Esophagus muscularis mucosa (tissue), 4 donors: ENCODE results near the gene WDR13. TPM values are rescaled to one million over a fixed set of nuclear protein-coding genes. Genes with fewer than 3 reads are reported as not detected.
A peak's percentile ranks its signal among the peaks of the same experiment; 100 is the strongest.

ENCODE experiments used
- DNase-seq: peaks from one replicate; pipeline ENCODE4 v3.0.0-alpha.2; 2017; ENCODE audit errors: extremely low spot score
- H3K27ac ChIP-seq, 4 donors: fragments of 200-600 bp; sonication (generic); replicated peaks in 1 of 4; 1 replicate in 3 of 4; 2 replicates in 1 of 4; pipeline ENCODE4 v1.5.1; 2016 to 2019; ENCODE audit warnings: mild to moderate bottlenecking in 1 of 4
- H3K27me3 ChIP-seq, 4 donors: fragments of 200-600 bp; sonication (generic); one replicate each; pipeline versions ENCODE4 v1.5.1 to v1.6.0; 2016 to 2019
- H3K36me3 ChIP-seq, 4 donors: fragments of 200-600 bp; sonication (generic); one replicate each; pipeline ENCODE4 v1.5.1; 2016 to 2019
- H3K4me1 ChIP-seq, 4 donors: fragments of 200-600 bp; sonication (generic); one replicate each; pipeline ENCODE4 v1.5.1; 2016 to 2019
- H3K4me3 ChIP-seq, 4 donors: fragments of 200-600 bp; sonication (generic); 1 replicate in 2 of 4; 2 replicates in 2 of 4; pipeline ENCODE4 v1.5.1; 2016 to 2019; ENCODE audit warnings: mild to moderate bottlenecking in 4 of 4, moderate library complexity in 1 of 4
- H3K9me3 ChIP-seq, 4 donors: fragments of 200-600 bp; sonication (generic); 1 replicate in 3 of 4; 2 replicates in 1 of 4; pipeline ENCODE4 v1.5.1; 2016 to 2019
- EP300 ChIP-seq: sonication (generic); formaldehyde crosslinking; IDR thresholded peaks from one replicate; pipeline ENCODE4 v1.6.1; 2017; ENCODE audit warnings: antibody characterized with exemption
- POLR2A ChIP-seq: fragments of 450-650 bp; IDR thresholded peaks from one replicate; pipeline ENCODE4 v1.6.1; 2017; ENCODE audit warnings: antibody characterized with exemption, moderate library complexity, mild to moderate bottlenecking, low read depth
- POLR2AphosphoS5 ChIP-seq, 2 donors: sonication (generic); formaldehyde crosslinking; IDR thresholded peaks; one replicate each; pipeline ENCODE4 v1.6.1; 2017; ENCODE audit warnings: antibody characterized with exemption in 2 of 2
- WGBS: methylation state at CpG from one replicate; pipeline ENCODE4 v1.1.5; 2018; 5-methylcytosine and 5-hydroxymethylcytosine counted together
- intact Hi-C: fragments of 100-400 bp; cut with DNase I; formaldehyde crosslinking; loops from one replicate; pipeline ENCODE4 v1.15.1; 2023
- total RNA-seq, 4 donors: library from RNA; depleted of rRNA; stranded (reverse); fragments of >200 nt; gene quantifications; one replicate each; pipeline versions ENCODE4 v1.1.0 to v1.2.1, GENCODE V29; 2016
- TF ChIP-seq, protein P1 (sequence below), 3 experiments: fragments of 200-600 bp in 2 of 3; fragments of 450-650 bp in 1 of 3; sonication (generic) in 2 of 3; IDR thresholded peaks; one replicate each; pipeline ENCODE4 v1.5.1; 2017 to 2019; ENCODE audit warnings: antibody characterized with exemption in 3 of 3, mild to moderate bottlenecking in 2 of 3, moderate library complexity in 1 of 3

WDR13 gene
- total RNA-seq, 4 donors from 2014 or later, result 123 to 166 (median 152) TPM

DNA sequence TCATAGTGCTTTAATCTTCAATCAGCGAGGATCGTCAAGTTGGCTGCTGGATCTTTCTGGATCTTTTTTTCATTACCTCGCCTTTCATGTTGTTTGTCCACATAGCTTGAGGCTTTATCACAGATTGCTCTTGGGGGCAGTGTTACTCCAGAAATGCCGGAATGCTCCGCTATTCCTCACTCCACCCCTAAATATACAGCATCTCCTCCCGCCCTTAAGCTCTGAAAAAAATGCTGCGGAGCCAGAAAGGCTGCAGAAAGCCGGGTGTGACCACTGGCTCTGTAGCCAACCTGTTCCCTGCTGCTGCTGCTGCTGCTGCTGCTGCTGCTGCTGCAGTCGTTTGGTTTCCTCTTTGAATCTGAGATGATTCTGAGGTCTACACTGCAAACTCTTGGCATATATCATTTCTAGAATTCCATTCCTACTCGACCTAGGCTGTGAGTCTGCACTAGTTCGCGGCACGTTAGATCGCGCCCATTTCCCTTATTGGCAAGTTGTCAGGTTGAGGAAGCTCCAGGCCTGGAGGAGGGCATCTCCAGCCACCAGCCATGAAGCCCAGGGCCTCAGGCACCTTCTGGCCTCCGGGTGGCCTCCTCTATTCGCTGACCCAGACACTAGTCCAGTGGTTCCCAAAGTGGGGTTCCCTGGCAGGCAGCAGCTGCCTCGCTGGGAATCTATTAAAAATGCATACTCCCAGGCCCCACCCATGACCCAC is 34.2 kb downstream of the WDR13 start:
- Histone ChIP-seq H3K4me3 (peak overlapping the region in 1 of 4 donors; percentile 21), H3K9me3 (no peaks in the 10 kb centered on the region), H3K4me1 (peaks cover 0 to 8% (median 6%) of the 10 kb centered on the region in 4 donors), H3K36me3 (no peaks in the 10 kb centered on the region), H3K27ac (no peak overlapping the region), H3K27me3 (no peaks in the 10 kb centered on the region)
- DNase-seq, result peak; percentile 91
- TF ChIP-seq POLR2A (no peak), EP300 (no peak), POLR2AphosphoS5 (IDR thresholded peaks at IDR 0.05) (peak; percentile 42 to 57)
- TF ChIP-seq, protein P1, sequence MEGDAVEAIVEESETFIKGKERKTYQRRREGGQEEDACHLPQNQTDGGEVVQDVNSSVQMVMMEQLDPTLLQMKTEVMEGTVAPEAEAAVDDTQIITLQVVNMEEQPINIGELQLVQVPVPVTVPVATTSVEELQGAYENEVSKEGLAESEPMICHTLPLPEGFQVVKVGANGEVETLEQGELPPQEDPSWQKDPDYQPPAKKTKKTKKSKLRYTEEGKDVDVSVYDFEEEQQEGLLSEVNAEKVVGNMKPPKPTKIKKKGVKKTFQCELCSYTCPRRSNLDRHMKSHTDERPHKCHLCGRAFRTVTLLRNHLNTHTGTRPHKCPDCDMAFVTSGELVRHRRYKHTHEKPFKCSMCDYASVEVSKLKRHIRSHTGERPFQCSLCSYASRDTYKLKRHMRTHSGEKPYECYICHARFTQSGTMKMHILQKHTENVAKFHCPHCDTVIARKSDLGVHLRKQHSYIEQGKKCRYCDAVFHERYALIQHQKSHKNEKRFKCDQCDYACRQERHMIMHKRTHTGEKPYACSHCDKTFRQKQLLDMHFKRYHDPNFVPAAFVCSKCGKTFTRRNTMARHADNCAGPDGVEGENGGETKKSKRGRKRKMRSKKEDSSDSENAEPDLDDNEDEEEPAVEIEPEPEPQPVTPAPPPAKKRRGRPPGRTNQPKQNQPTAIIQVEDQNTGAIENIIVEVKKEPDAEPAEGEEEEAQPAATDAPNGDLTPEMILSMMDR (IDR thresholded peaks at IDR 0.05), result peak; percentile 32 to 48 (median 44)
- WGBS, result 50% methylated on average over 16 of the region's 18 CpGs
- intact Hi-C loops, result no loop called here

DNA sequence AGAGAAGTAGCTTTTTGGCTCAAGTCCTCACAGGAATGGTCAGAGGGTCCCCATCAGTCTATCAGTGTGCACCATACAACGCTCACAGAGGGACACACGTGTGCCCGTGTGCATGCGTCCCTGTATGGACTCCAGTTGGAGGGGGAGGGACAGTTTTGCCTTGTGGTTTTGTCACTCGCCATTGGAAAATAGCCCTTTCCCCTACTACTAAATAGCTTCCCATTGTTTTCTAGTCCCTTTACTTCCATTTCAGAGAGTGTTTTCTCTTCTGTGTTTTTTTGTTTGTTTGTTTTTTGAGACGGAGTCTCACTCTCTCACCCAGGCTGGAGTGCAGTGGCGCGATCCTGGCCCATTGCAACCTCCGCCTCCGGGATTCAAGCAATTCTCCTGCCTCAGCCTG is 34.9 kb downstream of the WDR13 start:
- 81% methylated on average over 10 of the region's 10 CpGs for WGBS
- Histone ChIP-seq H3K36me3 (no peaks in the 10 kb centered on the region), H3K27ac (no peak overlapping the region), H3K9me3 (no peaks in the 10 kb centered on the region), H3K4me3 (no peak overlapping the region), H3K27me3 (no peaks in the 10 kb centered on the region), H3K4me1 (peaks cover 0 to 8% (median 6%) of the 10 kb centered on the region in 4 donors)
- TF ChIP-seq EP300 (no peak), POLR2AphosphoS5 (IDR thresholded peaks at IDR 0.05) (no peak), POLR2A (no peak)
- TF ChIP-seq, protein P1 (IDR thresholded peaks at IDR 0.05), result no peak
- DNase-seq, result no peak
- intact Hi-C loops, result no loop called here

DNA sequence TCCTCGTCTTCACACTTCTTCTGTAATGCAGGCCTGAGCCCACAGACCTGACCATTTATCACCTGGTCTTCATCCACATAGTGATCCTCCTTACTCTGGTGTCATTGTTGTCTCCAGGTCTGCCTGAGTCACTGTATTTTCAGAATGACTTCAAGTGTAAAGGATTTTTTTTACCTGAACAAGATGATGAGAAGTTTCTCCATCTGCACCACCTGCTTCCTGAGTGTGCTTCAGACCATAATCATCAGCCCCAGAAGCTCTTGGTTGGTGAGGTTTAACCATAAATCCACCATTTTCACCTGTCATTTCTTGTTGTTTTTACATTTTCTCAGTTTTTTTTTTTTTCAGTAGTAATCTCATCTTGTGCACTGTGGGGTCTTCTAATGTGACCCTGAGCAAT is 39.0 kb downstream of the WDR13 start:
- H3K36me3 ChIP-seq, result no peaks in the 10 kb centered on the region
- intact Hi-C loops, result no loop called here
- no peaks in the 10 kb centered on the region for H3K9me3 ChIP-seq
- no peak for DNase-seq
- no peak overlapping the region for H3K27ac ChIP-seq
- WGBS, result 67% methylated on average over 1 of the region's 1 CpG
- no peak overlapping the region for H3K4me3 ChIP-seq
- TF ChIP-seq POLR2AphosphoS5 (IDR thresholded peaks at IDR 0.05) (no peak), EP300 (no peak), POLR2A (no peak)
- TF ChIP-seq, protein P1 (IDR thresholded peaks at IDR 0.05), result no peak
- peaks cover 0 to 8% (median 6%) of the 10 kb centered on the region in 4 donors for H3K4me1 ChIP-seq
- no peaks in the 10 kb centered on the region for H3K27me3 ChIP-seq

DNA sequence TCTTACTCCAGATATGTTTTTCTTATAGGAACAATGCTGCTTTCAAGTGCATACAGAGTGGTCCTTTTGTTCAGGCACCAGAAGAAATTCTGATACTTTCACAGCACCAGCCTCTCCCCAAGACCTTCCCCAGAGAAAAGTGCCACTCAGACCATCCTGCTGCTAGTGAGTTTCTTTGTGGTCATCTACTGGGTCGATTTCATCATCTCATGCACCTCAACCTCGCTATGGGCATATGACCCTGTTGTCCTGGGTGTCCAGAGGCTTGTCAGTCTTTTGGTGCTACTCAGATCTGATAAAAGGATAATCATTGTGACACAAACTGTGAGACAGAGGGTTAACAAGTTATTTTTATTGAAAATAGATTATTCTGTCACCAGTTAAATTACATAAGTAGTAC is 39.5 kb downstream of the WDR13 start:
- Histone ChIP-seq H3K36me3 (no peaks in the 10 kb centered on the region), H3K27ac (no peak overlapping the region), H3K4me3 (no peak overlapping the region), H3K27me3 (no peaks in the 10 kb centered on the region), H3K4me1 (peaks cover 0 to 4% (median 3%) of the 10 kb centered on the region in 4 donors), H3K9me3 (no peaks in the 10 kb centered on the region)
- TF ChIP-seq POLR2A, result no peak
- no peak for TF ChIP-seq POLR2AphosphoS5 (IDR thresholded peaks at IDR 0.05)
- no peak for TF ChIP-seq EP300
- TF ChIP-seq, protein P1 (IDR thresholded peaks at IDR 0.05), result no peak
- DNase-seq, result no peak
- intact Hi-C loops, result no loop called here
- 68% methylated on average over 2 of the region's 2 CpGs for WGBS
